Keratinocyte (primary cell): ENCODE measurements around the gene CARD11. TPM values are rescaled to one million over a fixed set of nuclear protein-coding genes. Genes with fewer than 3 reads are reported as not detected.

Experiments used
- DNase-seq: peaks from one replicate; pipeline ENCODE4 v3.0.0-alpha.2; 2011; ENCODE audit warnings: low read depth, missing footprints, low spot score
- FAIRE-seq: peaks from 2 replicates; lab custom pipeline; 2011; peaks lifted over from hg19 to GRCh38; lab: Jason Lieb, UNC
- H2AFZ ChIP-seq: 2 replicates; pipeline ENCODE4 v1.6.0; 2012; ENCODE audit warnings: low read length, control low read depth, inconsistent platforms; ENCODE audit not compliant: control insufficient read depth
- H3K27ac ChIP-seq: 2 replicates; pipeline ENCODE4 v1.5.1; 2011; ENCODE audit warnings: low read length; ENCODE audit not compliant: control insufficient read depth, insufficient read depth
- H3K27me3 ChIP-seq: 3 replicates; pipeline ENCODE4 v1.6.0; 2011; ENCODE audit warnings: low read length; ENCODE audit not compliant: control insufficient read depth, insufficient read depth; ENCODE audit errors: extremely low read depth
- H3K36me3 ChIP-seq, 2 experiments: 2 replicates in 1 of 2; 3 replicates in 1 of 2; pipeline ENCODE4 v1.5.1; 2011; ENCODE audit warnings: low read length in 2 of 2, mild to moderate bottlenecking in 1 of 2; ENCODE audit not compliant: control insufficient read depth in 2 of 2, insufficient read depth in 2 of 2; ENCODE audit errors: extremely low read depth in 1 of 2
- H3K4me1 ChIP-seq: 3 replicates; pipeline ENCODE4 v1.5.1; 2011; ENCODE audit warnings: low read length; ENCODE audit not compliant: control insufficient read depth, insufficient read depth; ENCODE audit errors: extremely low read depth
- H3K4me2 ChIP-seq: 3 replicates; pipeline ENCODE4 v1.6.0; 2011; ENCODE audit warnings: low read depth, low read length; ENCODE audit not compliant: control insufficient read depth, insufficient read depth; ENCODE audit errors: extremely low read depth
- H3K4me3 ChIP-seq, 3 experiments: fragments of 200-600 bp in 1 of 3; sonication (generic) in 1 of 3; 2 replicates in 2 of 3; 3 replicates in 1 of 3; pipeline ENCODE4 v1.5.1; 2011 to 2016; ENCODE audit warnings: low read length in 3 of 3, mild to moderate bottlenecking in 3 of 3, control low read depth in 2 of 3, inconsistent platforms in 1 of 3, low read depth in 1 of 3, mixed read lengths in 1 of 3, mixed run types in 1 of 3, moderate library complexity in 1 of 3; ENCODE audit not compliant: control insufficient read depth in 2 of 3, insufficient read depth in 2 of 3; ENCODE audit errors: extremely low read depth in 1 of 3
- H3K79me2 ChIP-seq: 2 replicates; pipeline ENCODE4 v1.6.0; 2012; ENCODE audit warnings: low read length; ENCODE audit not compliant: control insufficient read depth, insufficient read depth
- H3K9ac ChIP-seq: 3 replicates; pipeline ENCODE4 v1.6.0; 2011; ENCODE audit warnings: low read length; ENCODE audit not compliant: control insufficient read depth, insufficient read depth; ENCODE audit errors: extremely low read depth
- H3K9me1 ChIP-seq: 3 replicates; pipeline ENCODE4 v1.6.0; 2011; ENCODE audit warnings: low read length; ENCODE audit not compliant: control insufficient read depth, insufficient read depth; ENCODE audit errors: extremely low read depth
- H3K9me3 ChIP-seq: 2 replicates; pipeline ENCODE4 v1.5.1; 2012; ENCODE audit warnings: low read depth, low read length; ENCODE audit not compliant: control insufficient read depth
- H4K20me1 ChIP-seq: 3 replicates; pipeline ENCODE4 v1.6.0; 2011; ENCODE audit warnings: low read length; ENCODE audit not compliant: control insufficient read depth, insufficient read depth; ENCODE audit errors: extremely low read depth
- CTCF ChIP-seq, 3 experiments: IDR thresholded peaks in 1 of 3; conservative IDR thresholded peaks in 1 of 3; optimal IDR thresholded peaks in 1 of 3; 2 replicates in 2 of 3; 3 replicates in 1 of 3; pipeline versions ENCODE3 to v1.5.1; 2011; ENCODE audit warnings: low read length in 3 of 3, mild to moderate bottlenecking in 3 of 3, moderate library complexity in 2 of 3, control low read depth in 1 of 3, inconsistent platforms in 1 of 3; ENCODE audit not compliant: insufficient read depth in 2 of 3; ENCODE audit errors: extremely low read depth in 1 of 3
- EZH2 ChIP-seq: IDR thresholded peaks from one replicate; pipeline ENCODE4 v1.6.1; 2012; ENCODE audit warnings: inconsistent platforms, mild to moderate bottlenecking, low read length, moderate library complexity
- dilution Hi-C: fragments of 300-500 bp; cut with MboI; formaldehyde crosslinking; loops from one replicate; pipeline ENCODE4 v1.7.0; 2020; ENCODE audit warnings: low sequenced_read_pairs; ENCODE audit not compliant: extremely low pct_ligation_motif_present
- polyA plus RNA-seq, 5 experiments: library from polyadenylated mRNA; depleted of rRNA in 3 of 5; stranded (reverse) in 3 of 5; stranded (forward) in 1 of 5; unstranded in 1 of 5; fragments of >200 nt; gene quantifications; 1 replicate in 1 of 5; 2 replicates in 3 of 5; 3 replicates in 1 of 5; pipeline versions ENCODE4 v1.2.1 to v1.2.3, GENCODE V29; 2011 to 2012; ENCODE audit warnings: missing spikeins in 2 of 5, low read depth in 1 of 5, low replicate concordance in 1 of 5

Gene CARD11
- polyA plus RNA-seq, 1 donor (not counting 4 experiments of a cell fraction or from before 2014, with no cell fraction given): 4.3 TPM

- dilution Hi-C loops: no loop called here
- H2AFZ ChIP-seq: no peak overlapping the region
- H3K4me3 ChIP-seq: no peak overlapping the region
- no peak overlapping the region for H3K9ac ChIP-seq
- TF ChIP-seq CTCF (optimal IDR thresholded peaks at IDR 0.05 in 1 of 3, IDR thresholded peaks at IDR 0.05 in 1 of 3, conservative IDR thresholded peaks at IDR 0.05 in 1 of 3; ENCODE audit: extremely low read depth in 1 of 3, insufficient read depth in 2 of 3, low read length in 3 of 3) (no peak), EZH2 (no peak)
- H3K9me1 ChIP-seq: no peaks in the 10 kb centered on the region
- H3K27me3 ChIP-seq: no peaks in the 10 kb centered on the region
- H3K4me1 ChIP-seq: no peaks in the 10 kb centered on the region
- no peak overlapping the region for H3K27ac ChIP-seq
- no peaks in the 10 kb centered on the region for H3K9me3 ChIP-seq
- no peak for FAIRE-seq
- DNase-seq: no peak
- no peaks in the 10 kb centered on the region for H4K20me1 ChIP-seq
- H3K4me2 ChIP-seq: no peak overlapping the region
- peaks cover 0 to 2% of the 10 kb centered on the region in 2 experiments for H3K36me3 ChIP-seq
- no peaks in the 10 kb centered on the region for H3K79me2 ChIP-seq
Measured at GRCh38 chr7:2909043-2909442, 134.6 kb downstream of the CARD11 start.

- peaks cover 0 to 2% of the 10 kb centered on the region in 2 experiments for H3K36me3 ChIP-seq
- no peaks in the 10 kb centered on the region for H3K4me1 ChIP-seq
- dilution Hi-C loops: no loop called here
- no peak overlapping the region for H3K4me2 ChIP-seq
- no peak overlapping the region for H2AFZ ChIP-seq
- no peaks in the 10 kb centered on the region for H3K27me3 ChIP-seq
- FAIRE-seq (no peak), DNase-seq (no peak)
- H4K20me1 ChIP-seq: no peaks in the 10 kb centered on the region
- no peak for TF ChIP-seq EZH2
- TF ChIP-seq CTCF (optimal IDR thresholded peaks at IDR 0.05 in 1 of 3, IDR thresholded peaks at IDR 0.05 in 1 of 3, conservative IDR thresholded peaks at IDR 0.05 in 1 of 3; ENCODE audit: extremely low read depth in 1 of 3, insufficient read depth in 2 of 3, low read length in 3 of 3): no peak
- H3K9me3 ChIP-seq: no peaks in the 10 kb centered on the region
- H3K9me1 ChIP-seq: no peaks in the 10 kb centered on the region
- H3K9ac ChIP-seq: no peak overlapping the region
- H3K27ac ChIP-seq: no peak overlapping the region
- no peaks in the 10 kb centered on the region for H3K79me2 ChIP-seq
- no peak overlapping the region for H3K4me3 ChIP-seq
Measured at GRCh38 chr7:2908103-2908683, 135.5 kb downstream of the CARD11 start.
